Measurements from ENCODE around the gene PPIA. TPM values are rescaled to one million over a fixed set of nuclear protein-coding genes. Genes with fewer than 3 reads are reported as not detected.

Gene PPIA
- total RNA-seq, 1 experiment from 2014 or later = 2,836 TPM

- Histone ChIP-seq H3K4me1 (ENCODE audit: control insufficient read depth in 1 of 2, insufficient read depth in 2 of 2, low read length in 2 of 2) (peaks cover 11 to 20% of the 10 kb centered on the region in 2 experiments; a peak in 3 of 4 replicates), H3K9me2 (ENCODE audit: insufficient read depth) (no peaks in the 10 kb centered on the region), H3K27me3 (ENCODE audit: insufficient read depth, low read length) (no peaks in the 10 kb centered on the region), H4K20me1 (ENCODE audit: insufficient read depth) (no peaks in the 10 kb centered on the region), H3K79me2 (ENCODE audit: insufficient read depth, low read length) (peaks cover 48% of the 10 kb centered on the region), H3K4me2 (ENCODE audit: low read length) (no peak overlapping the region), H3K27ac (ENCODE audit: low read depth, low read length) (peak overlapping the region; percentile 35; the same call in 1 of the 2 replicates), H3K4me3 (replicated peaks in 1 of 2; ENCODE audit: low read depth in 1 of 2, low read length in 2 of 2) (no peak overlapping the region), H3K9ac (ENCODE audit: low read length) (no peak overlapping the region), H2AFZ (ENCODE audit: low read depth, low read length, poor library complexity, severe bottlenecking) (no peak overlapping the region), H3K36me3 (ENCODE audit: control insufficient read depth in 1 of 2, insufficient read depth in 2 of 2, low read length in 2 of 2) (peaks cover 6 to 10% of the 10 kb centered on the region in 2 experiments; a peak in 3 of 4 replicates), H3K9me3 (ENCODE audit: control insufficient read depth in 1 of 2, insufficient read depth in 1 of 2, low read depth in 1 of 2, low read length in 2 of 2) (no peaks in the 10 kb centered on the region)
- TF ChIP-seq SIN3A (IDR thresholded peaks at IDR 0.05; ENCODE audit: low read depth) (no peak), POLR2A (IDR thresholded peaks at IDR 0.05; ENCODE audit: borderline replicate concordance, extremely low read depth, insufficient read depth, insufficient read length) (no peak), JUND (IDR thresholded peaks at IDR 0.05) (no peak), CBX3 (IDR thresholded peaks at IDR 0.05; ENCODE audit: low read depth) (no peak), CEBPB (IDR thresholded peaks at IDR 0.05; ENCODE audit: low read depth) (no peak), TCF7L2 (IDR thresholded peaks at IDR 0.05; ENCODE audit: borderline replicate concordance, extremely low read depth, insufficient read depth, insufficient read length) (no peak), POLR2AphosphoS5 (IDR thresholded peaks at IDR 0.05; ENCODE audit: low read depth, low read length) (no peak; the same call in 1 of the 2 replicates), EZH2 (IDR thresholded peaks at IDR 0.05) (no peak), MAX (IDR thresholded peaks at IDR 0.05) (no peak), YY1 (IDR thresholded peaks at IDR 0.05; ENCODE audit: extremely low read depth, insufficient replicate concordance, low read depth, low read length) (no peak), ZNF274 (IDR thresholded peaks at IDR 0.05; ENCODE audit: low read depth, low read length) (no peak), ELF1 (IDR thresholded peaks at IDR 0.05; ENCODE audit: borderline replicate concordance, low read depth) (no peak), RAD21 (IDR thresholded peaks at IDR 0.05; ENCODE audit: low read depth) (no peak), CTCF (IDR thresholded peaks at IDR 0.05 in 2 of 3, conservative IDR thresholded peaks at IDR 0.05 in 1 of 3; ENCODE audit: borderline replicate concordance in 1 of 3, insufficient read depth in 1 of 3, low read depth in 2 of 3, low read length in 2 of 3) (no peak), SP1 (IDR thresholded peaks at IDR 0.05; ENCODE audit: low read depth) (no peak), ATF3 (IDR thresholded peaks at IDR 0.05) (no peak), ZBTB33 (IDR thresholded peaks at IDR 0.05; ENCODE audit: extremely low read depth, insufficient replicate concordance, low read length) (no peak)
- POLR2A ChIA-PET = no interaction called here
- RAD21 ChIA-PET (ENCODE audit: low non-redundant PET in 1 of 2, low total read pairs in 2 of 2, uncharacterized antibody in 2 of 2, unreplicated experiment in 2 of 2) = no interaction called here
- no TSS peak for BruUV-seq (replicated peaks)
- CTCF ChIA-PET = no interaction called here
- DNase-seq (ENCODE audit: low read depth, low spot score) = no peak
- peak; percentile 16; the same call in 1 of the 2 replicates for ATAC-seq
- intact Hi-C loops (cut with micrococcal nuclease) = no loop called here
Measured at GRCh38 chr7:44754802-44755697, 41.4 kb upstream of the PPIA start.

Data from HCT116 (cell line).